CD4-positive, alpha-beta T cell treated with Interleukin-2 at 100 ng/mL for 4 hours (primary cell): ENCODE data around the gene INPP1.

ENCODE experiments used
- DNase-seq: peaks from one replicate; pipeline ENCODE4 v3.0.0-alpha.2; 2020; ENCODE audit warnings: low spot score

Gene INPP1

GRCh38 chr2:190362894-190363293 lies 19.5 kb downstream of the INPP1 start:
- no peak for DNase-seq

- no peak for DNase-seq
Measured at GRCh38 chr2:190365499-190366204, 22.3 kb downstream of the INPP1 start.

DNA sequence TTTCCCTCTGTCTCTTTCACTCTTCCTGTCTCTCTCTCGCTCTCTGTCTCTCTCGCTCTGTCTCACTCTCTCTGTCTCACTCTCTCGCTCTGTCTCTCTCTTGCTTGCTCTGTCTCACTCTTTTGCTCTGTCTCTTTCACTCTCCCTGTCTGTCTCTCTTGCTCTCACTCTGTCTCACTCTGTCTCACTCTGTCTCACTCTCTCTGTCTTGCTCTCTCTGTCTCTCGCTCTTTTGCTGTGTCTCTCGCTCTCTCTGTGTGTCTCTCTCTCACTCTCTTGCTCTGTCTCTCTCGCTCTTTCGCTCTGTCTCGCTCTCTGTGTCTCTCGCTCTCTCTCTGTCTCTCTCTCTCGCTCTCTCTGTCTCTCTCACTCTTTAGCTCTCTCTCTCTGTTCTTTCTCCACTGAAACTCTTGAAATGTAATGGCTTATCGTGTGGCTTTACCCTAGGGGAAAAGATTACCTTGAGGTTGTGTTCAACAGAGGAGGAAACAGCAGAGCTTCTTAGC lies 22.9 kb downstream of the INPP1 start:
- DNase-seq: no peak

- no peak for DNase-seq
Measured at GRCh38 chr2:190367091-190367490, 23.7 kb downstream of the INPP1 start.

DNA sequence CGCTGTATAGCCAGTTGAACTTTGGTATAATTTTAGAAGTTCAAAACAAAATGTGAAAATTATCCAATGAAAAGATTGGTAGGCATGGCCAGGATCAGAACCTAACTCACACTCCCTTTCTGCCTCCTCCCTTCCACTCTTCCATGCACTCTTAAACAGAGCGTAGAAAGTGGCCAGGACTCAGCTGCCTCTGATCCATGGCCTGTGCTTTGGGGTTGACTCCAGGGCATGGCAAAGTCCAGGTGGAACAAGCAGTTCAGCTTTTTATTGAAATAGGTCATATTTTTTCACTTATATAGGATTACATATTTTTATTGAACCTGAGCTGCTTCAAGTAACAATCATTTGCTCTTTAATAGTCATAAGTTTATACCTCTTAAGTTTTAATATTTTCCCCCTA lies 26.2 kb downstream of the INPP1 start:
- DNase-seq: no peak

DNA sequence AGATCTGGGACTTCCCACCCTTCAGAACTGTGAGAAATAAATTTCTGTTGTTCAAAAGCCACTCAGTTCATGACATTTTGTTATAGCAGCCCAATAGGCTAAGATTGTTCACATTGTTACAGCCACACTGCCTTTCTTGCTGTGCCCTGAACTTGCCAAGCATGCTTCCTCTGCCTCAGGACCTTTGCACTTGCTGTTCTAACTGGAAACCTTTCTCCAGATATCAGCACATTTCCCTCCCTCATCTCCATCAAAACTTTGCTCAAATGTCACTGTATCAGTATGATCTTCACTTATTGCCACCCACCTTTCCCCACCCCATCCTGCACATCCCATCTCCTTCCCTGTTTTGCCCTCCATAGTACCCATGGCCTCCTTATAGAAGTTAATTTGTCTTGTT lies 32.7 kb downstream of the INPP1 start:
- no peak for DNase-seq

DNA sequence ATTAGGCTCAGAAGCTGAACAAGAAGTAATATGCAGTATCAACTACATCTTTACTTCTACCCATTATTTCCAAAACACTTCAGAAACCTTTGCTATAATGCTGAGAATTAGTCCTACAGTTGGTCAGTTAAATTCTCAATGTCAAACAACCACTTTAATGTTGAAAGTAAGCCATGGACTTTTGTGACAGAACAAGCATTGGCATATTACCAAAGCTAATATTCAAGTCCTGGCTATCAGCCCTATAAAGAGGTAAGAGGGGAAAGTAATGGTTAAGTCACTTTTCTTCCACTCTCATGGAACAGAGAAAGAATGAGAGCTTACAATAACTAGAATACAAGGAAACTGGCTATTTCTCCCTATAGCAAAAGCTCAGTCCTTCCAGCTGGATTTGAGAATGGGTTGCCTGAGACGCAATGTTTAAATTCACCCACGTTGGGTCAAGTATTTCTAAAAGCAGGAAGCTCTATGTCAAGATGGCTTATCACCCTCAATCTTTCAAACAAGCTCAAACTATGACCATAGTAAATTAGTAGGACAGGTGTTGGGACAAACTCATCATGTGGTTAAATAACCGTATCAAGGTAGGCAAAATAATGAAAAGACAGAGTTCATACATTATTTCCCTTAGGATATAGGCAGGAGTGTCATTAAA lies 33.3 kb downstream of the INPP1 start:
- DNase-seq: no peak

- no peak for DNase-seq
Measured at GRCh38 chr2:190378880-190379237, 35.5 kb downstream of the INPP1 start.

GRCh38 chr2:190379249-190379964 lies 36.0 kb downstream of the INPP1 start:
- DNase-seq: no peak

- no peak for DNase-seq
Measured at GRCh38 chr2:190380962-190381412, 37.6 kb downstream of the INPP1 start.

- peak; percentile 71 for DNase-seq
Measured at GRCh38 chr2:190382851-190383250, 39.5 kb downstream of the INPP1 start.

GRCh38 chr2:190387422-190387821 lies 44.0 kb downstream of the INPP1 start:
- DNase-seq: no peak

DNA sequence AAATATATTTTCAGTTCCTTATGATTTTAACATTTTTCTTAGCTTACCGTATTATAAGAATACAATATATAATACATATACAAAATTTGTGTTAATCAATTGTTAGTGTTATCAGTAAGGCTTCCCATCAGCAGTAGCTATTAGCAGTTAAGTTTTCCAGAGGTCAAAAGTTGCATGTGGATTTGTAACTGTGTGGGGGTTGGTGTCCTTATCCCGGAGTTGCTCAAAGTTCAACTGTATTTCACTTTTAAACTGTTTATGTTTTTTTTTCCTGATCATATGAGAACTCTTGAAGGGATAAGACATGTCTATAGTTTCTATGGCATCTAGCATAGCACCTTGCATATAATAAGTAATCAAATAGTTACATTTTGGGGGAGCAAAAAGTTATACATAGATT lies 52.9 kb downstream of the INPP1 start:
- no peak for DNase-seq

DNA sequence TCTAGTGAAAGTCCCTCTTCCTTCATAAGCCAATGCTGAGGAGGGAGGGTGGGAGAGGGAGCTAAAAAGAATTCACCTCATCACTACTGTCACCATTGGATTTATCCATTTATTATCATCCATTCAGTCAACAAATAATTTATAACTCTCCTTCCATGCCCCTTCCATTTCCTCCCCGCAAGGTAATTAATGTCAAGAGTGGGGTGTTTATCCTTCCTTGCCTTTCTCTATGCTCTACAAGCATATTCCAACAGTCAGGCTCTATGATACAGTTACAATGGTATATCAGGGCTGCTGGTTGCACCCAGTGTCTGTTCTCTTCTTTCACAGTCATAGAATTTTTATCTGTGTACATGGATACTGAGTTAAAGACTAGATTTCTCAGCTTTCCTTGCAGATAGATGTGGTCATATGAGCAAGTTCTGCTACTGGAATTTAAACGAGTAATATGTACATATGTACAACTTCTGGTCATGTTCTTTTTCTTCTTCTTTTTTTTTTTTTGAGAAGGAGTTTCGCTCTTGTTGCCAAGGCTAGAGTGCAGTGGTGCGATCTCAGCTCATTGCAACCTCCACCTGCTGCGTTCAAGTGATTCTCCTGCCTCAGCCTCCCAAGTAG lies 59.7 kb downstream of the INPP1 start:
- no peak for DNase-seq

GRCh38 chr2:190404487-190404886 lies 61.1 kb downstream of the INPP1 start:
- DNase-seq: no peak

- DNase-seq: no peak
Measured at GRCh38 chr2:190405070-190405469, 61.7 kb downstream of the INPP1 start.

- DNase-seq: no peak
Measured at GRCh38 chr2:190405995-190406394, 62.6 kb downstream of the INPP1 start.

GRCh38 chr2:190406805-190407204 lies 63.4 kb downstream of the INPP1 start:
- no peak for DNase-seq

- DNase-seq: no peak
Measured at GRCh38 chr2:190407246-190407661, 63.9 kb downstream of the INPP1 start.

DNA sequence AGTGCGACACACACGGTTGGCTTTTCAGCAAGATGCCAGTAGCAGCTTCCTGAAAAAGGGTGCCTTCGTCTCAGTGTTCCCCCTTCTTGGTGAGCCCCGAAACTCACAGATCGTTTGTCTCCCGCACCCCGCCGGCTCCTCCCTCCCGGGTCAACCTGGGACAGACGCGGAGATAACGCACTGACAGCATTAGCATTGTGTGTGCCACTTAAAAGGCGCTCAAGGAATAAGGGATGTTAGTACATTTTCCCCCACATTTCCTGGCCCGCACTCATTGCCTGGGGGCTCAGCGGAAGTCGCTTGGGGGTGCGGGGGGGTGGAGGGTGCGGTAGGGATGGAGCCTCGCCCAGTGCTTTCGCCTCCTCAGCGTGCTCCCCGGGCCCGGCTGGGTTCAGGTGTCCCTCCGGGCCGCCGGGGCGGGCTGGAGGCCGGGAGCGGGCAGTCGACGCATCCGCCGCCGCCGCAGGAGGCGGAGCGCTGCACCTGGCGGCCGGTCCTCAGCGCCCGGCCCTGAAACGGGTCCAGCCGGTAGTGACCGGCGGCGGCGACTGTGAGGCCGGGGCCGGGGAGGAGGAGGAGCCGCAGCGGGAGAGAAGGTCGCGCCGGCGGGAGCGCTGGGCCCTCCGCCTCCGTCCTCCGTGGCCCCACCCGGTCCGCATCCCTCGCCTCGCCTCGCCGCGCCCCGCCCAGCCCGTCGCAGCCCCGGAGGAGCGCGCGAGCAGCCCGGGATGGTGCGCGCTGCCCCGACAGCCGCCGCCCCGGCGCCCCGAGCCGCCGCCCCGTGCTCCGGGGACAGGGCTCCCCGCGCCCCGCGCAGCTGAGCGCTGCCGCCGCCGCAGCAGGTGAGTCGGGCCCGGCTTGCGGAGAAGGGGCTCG lies 64.5 kb downstream of the INPP1 start, which contains the start of gene MFSD6:
MFSD6 (plus strand) TSS at position 694 of the 876 bp plus-strand sequence. CDS start 27,675 bp downstream, outside the sequence.
- DNase-seq: peak; percentile 69

DNA sequence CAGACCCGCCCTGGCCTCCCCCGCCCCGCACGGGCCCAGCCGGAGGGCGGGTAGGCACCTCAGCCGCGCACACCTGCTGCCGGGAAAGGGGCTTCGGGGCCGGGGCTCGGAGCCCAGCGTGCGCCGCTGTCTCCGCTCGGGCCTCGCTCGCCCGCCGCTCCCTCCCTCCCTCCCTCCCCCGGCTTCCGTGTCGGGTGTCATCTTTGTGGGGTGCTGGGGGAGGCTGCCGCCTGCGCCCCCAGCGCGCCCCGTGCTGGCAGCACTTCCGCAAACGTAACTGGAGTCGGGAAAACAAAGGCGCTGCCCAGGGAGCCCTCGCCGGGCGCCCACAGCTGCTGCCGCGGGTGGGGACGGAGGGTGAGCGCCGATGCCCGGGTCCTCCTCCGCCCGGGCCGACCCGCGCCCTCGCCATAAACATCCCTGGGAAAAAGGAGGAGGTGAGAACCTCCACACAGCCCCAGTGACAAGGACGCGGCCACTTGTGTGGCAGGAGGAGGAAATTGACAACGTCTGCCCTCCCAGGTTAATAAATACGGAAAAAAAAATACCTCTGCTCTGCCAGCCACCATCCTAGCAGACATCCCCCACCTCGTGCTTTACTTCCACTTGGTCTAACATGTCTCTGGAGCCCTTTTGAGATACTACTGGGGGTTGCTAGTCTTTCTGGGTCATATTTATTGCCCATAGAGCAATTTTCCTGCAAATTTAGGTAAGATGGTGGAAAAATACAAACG lies 65.3 kb downstream of the INPP1 start:
- peak; percentile 82 for DNase-seq
